DOHH2 (cell line): Measurements from ENCODE around the gene NEK1.

ENCODE experiments used
- H3F3A ChIP-seq: fragments of 200-600 bp; sonication (generic), shearing (Covaris generic); 2 replicates; pipeline ENCODE4 v1.6.0; 2016; ENCODE audit warnings: antibody characterized with exemption, mild to moderate bottlenecking; ENCODE audit not compliant: control insufficient read depth, insufficient read depth
- H3K27ac ChIP-seq: fragments of 200-600 bp; sonication (generic); 2 replicates; pipeline ENCODE4 v1.5.1; 2014; ENCODE audit warnings: low read depth, mild to moderate bottlenecking, low read length, moderate library complexity
- H3K27me3 ChIP-seq: fragments of 200-600 bp; sonication (generic); 2 replicates; pipeline ENCODE4 v1.6.1; 2014; ENCODE audit warnings: mild to moderate bottlenecking, low read length, mixed read lengths; ENCODE audit not compliant: control insufficient read depth
- H3K36me3 ChIP-seq: fragments of 200-600 bp; sonication (generic); 2 replicates; pipeline ENCODE4 v1.6.1; 2014; ENCODE audit warnings: mild to moderate bottlenecking, low read length, moderate library complexity, mixed read lengths; ENCODE audit not compliant: control insufficient read depth
- H3K4me1 ChIP-seq: fragments of 200-600 bp; sonication (generic); 2 replicates; pipeline ENCODE4 v1.6.1; 2014; ENCODE audit warnings: mild to moderate bottlenecking, low read length, mixed read lengths; ENCODE audit not compliant: control insufficient read depth
- H3K4me2 ChIP-seq: fragments of 200-600 bp; sonication (generic); 2 replicates; pipeline ENCODE4 v1.6.0; 2014; ENCODE audit warnings: mild to moderate bottlenecking, low read length, moderate library complexity
- H3K4me3 ChIP-seq: fragments of 200-600 bp; sonication (generic); 2 replicates; pipeline ENCODE4 v1.5.1; 2014; ENCODE audit warnings: mild to moderate bottlenecking, low read length, mixed read lengths
- H3K79me2 ChIP-seq: fragments of 200-600 bp; sonication (generic); 2 replicates; pipeline ENCODE4 v1.6.1; 2014; ENCODE audit warnings: mild to moderate bottlenecking, low read length, mixed read lengths; ENCODE audit not compliant: control insufficient read depth
- H3K9me2 ChIP-seq: fragments of 200-600 bp; sonication (generic); replicated peaks from 2 replicates; pipeline ENCODE4 v1.6.1; 2014; ENCODE audit warnings: mild to moderate bottlenecking, low read length, mixed read lengths; ENCODE audit not compliant: control insufficient read depth
- H3K9me3 ChIP-seq: fragments of 200-600 bp; sonication (generic); 2 replicates; pipeline ENCODE4 v1.6.1; 2014; ENCODE audit warnings: antibody characterized with exemption, low read length, mixed read lengths; ENCODE audit not compliant: control insufficient read depth, insufficient read depth
- H4K20me1 ChIP-seq: fragments of 200-600 bp; sonication (generic); 2 replicates; pipeline ENCODE4 v1.6.0; 2014; ENCODE audit warnings: low read depth, mild to moderate bottlenecking, antibody characterized with exemption, low read length, moderate library complexity; ENCODE audit not compliant: control insufficient read depth, insufficient read depth
- EZH2phosphoT487 ChIP-seq: fragments of 200-600 bp; sonication (generic); IDR thresholded peaks from 2 replicates; pipeline ENCODE4 v1.6.1; 2017; ENCODE audit warnings: borderline replicate concordance, mild to moderate bottlenecking, antibody characterized with exemption, low read length, moderate library complexity, mixed read lengths
- TF ChIP-seq, protein P1 (sequence below): fragments of 200-600 bp; sonication (generic); IDR thresholded peaks from one replicate; pipeline ENCODE4 v1.5.1; 2014; ENCODE audit warnings: antibody characterized with exemption, mild to moderate bottlenecking, low read depth, low read length; ENCODE audit not compliant: poor library complexity, severe bottlenecking

NEK1 gene

DNA sequence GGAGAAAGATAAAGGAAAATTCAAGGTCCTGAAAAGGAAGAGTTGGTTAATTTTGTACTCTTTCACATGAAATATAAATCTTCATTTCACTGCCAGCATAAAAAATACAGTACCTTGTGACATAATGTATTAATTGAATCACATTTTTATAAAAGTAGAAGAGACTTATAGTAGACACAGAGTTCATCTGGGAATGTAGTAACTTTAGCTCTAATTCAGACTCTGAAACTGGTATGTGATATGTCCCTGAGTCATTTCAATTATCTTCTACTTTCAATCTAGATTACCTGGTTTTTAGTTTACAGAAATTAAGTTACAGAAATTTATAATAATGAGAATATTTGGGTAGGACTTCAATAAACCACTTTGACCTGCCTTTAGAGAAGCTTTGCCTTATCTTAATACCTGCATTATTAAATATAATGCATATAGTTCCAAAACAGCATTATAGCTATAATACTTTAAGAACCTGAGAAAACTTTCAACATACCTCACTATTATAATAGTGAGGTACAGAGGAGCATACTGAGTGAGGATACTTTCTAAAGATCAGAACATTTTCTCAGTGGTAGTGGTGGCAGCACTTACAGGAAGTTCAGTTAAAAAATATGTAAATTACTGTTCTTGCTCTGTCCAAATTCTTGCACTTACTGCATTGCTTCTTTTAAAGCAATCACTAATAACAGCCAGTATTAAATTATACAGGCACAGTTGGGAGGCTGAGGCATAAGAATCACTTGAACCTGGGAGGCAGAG is 11.2 kb downstream of the NEK1 start:
- H3K36me3 ChIP-seq, result peaks cover 11% of the 10 kb centered on the region; the same call in 1 of the 2 replicates
- H3F3A ChIP-seq, result no peaks in the 10 kb centered on the region
- peak overlapping the region; percentile 18; the same call in 1 of the 2 replicates for H3K4me3 ChIP-seq
- peak overlapping the region; percentile 50 for H3K4me2 ChIP-seq
- H4K20me1 ChIP-seq, result no peaks in the 10 kb centered on the region
- no peaks in the 10 kb centered on the region for H3K27me3 ChIP-seq
- H3K27ac ChIP-seq, result 0 out of 2 replicates have a peak overlapping the region, but pooled peaks have one; percentile 8
- peaks cover 19% of the 10 kb centered on the region for H3K4me1 ChIP-seq
- no peak for TF ChIP-seq EZH2phosphoT487
- TF ChIP-seq, protein P1, sequence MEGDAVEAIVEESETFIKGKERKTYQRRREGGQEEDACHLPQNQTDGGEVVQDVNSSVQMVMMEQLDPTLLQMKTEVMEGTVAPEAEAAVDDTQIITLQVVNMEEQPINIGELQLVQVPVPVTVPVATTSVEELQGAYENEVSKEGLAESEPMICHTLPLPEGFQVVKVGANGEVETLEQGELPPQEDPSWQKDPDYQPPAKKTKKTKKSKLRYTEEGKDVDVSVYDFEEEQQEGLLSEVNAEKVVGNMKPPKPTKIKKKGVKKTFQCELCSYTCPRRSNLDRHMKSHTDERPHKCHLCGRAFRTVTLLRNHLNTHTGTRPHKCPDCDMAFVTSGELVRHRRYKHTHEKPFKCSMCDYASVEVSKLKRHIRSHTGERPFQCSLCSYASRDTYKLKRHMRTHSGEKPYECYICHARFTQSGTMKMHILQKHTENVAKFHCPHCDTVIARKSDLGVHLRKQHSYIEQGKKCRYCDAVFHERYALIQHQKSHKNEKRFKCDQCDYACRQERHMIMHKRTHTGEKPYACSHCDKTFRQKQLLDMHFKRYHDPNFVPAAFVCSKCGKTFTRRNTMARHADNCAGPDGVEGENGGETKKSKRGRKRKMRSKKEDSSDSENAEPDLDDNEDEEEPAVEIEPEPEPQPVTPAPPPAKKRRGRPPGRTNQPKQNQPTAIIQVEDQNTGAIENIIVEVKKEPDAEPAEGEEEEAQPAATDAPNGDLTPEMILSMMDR, result no peak
- H3K79me2 ChIP-seq, result peaks cover 14% of the 10 kb centered on the region
- H3K9me2 ChIP-seq, result no peaks in the 10 kb centered on the region
- no peaks in the 10 kb centered on the region for H3K9me3 ChIP-seq

DNA sequence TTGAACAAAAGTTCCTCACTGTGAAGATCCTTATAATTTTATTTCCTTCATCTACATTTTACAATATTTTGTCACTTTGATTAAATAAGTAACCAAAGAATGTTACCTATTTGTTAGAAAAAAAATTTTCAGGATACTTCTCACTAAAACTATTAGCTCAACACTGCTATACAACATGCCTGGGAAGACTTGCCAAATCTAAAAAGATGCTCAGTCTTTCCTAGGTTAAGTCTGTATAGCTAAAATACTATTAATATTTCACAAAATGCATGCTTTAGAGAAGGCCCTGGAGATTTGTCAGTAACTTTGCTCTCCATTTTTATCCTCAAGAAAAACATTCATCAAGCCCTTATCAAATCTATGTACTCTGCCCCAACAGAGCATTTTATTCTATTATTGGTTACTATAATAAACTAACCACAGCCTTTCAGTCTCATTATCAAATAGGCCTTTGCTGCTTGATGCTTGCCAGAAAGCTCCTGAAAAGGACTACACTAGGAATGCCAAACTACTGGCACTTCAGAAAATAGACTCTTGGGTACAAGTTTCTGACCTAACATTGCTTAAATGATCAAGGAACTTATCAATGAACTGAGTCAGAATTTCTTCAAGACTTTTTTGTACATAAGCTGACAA is 17.7 kb downstream of the NEK1 start:
- Histone ChIP-seq H3K4me2 (no peak overlapping the region), H3K9me2 (no peaks in the 10 kb centered on the region), H3K27me3 (no peaks in the 10 kb centered on the region), H3K4me3 (no peak overlapping the region), H3K79me2 (no peaks in the 10 kb centered on the region), H3K36me3 (no peaks in the 10 kb centered on the region), H4K20me1 (no peaks in the 10 kb centered on the region), H3F3A (no peaks in the 10 kb centered on the region), H3K4me1 (no peaks in the 10 kb centered on the region), H3K9me3 (no peaks in the 10 kb centered on the region), H3K27ac (no peak overlapping the region)
- no peak for TF ChIP-seq EZH2phosphoT487
- TF ChIP-seq, protein P1, result no peak

DNA sequence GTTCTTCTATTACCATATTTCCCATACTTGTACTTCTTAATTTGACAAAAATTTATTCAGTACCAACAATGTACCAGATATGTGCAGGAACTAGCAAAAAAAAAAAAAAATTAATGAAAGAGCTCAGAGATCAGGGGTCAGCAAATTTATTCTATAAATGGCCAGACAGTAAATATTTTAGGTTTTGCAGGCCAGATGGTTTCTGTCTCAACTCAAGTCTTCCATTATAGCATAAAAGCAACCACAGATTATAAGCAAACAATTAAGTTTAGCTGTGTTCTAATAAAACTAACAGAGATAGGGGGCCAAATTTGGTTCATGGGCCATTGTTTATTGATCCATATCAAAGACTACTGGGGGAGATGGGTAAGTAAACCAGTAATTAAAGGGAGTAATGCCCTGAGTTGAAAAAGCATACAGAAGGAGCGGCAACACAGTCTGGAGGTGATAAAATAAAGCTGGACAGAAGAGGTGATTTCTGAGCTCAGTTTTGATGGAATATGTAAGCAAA is 19.3 kb downstream of the NEK1 start:
- Histone ChIP-seq H3K79me2 (no peaks in the 10 kb centered on the region), H3K9me3 (no peaks in the 10 kb centered on the region), H4K20me1 (no peaks in the 10 kb centered on the region), H3K4me2 (no peak overlapping the region), H3K27me3 (no peaks in the 10 kb centered on the region), H3K9me2 (no peaks in the 10 kb centered on the region), H3K4me1 (no peaks in the 10 kb centered on the region), H3K27ac (no peak overlapping the region), H3K4me3 (no peak overlapping the region), H3F3A (no peaks in the 10 kb centered on the region), H3K36me3 (peaks cover 2% of the 10 kb centered on the region; the same call in 1 of the 2 replicates)
- TF ChIP-seq, protein P1, result no peak
- no peak for TF ChIP-seq EZH2phosphoT487
